IgD-negative memory B cell (primary cell): ENCODE data around the gene RAPGEF6. TPM values are rescaled to one million over a fixed set of nuclear protein-coding genes. Genes with fewer than 3 reads are reported as not detected.
"Not testable (repeated sequence)": the region's sequence is repeated elsewhere in the genome, so short reads cannot be mapped to it uniquely, and the experiment has no call there.

Source experiments
- H3K27ac Mint-ChIP-seq, 3 donors: one replicate each; pipeline ENCODE4 v1.8.0; 2020 to 2022; ENCODE audit warnings: mild to moderate bottlenecking in 3 of 3, mixed read lengths in 3 of 3, moderate library complexity in 1 of 3
- H3K27me3 Mint-ChIP-seq: one replicate; pipeline ENCODE4 v1.8.0; 2021; ENCODE audit warnings: mixed read lengths
- H3K36me3 Mint-ChIP-seq: one replicate; pipeline ENCODE4 v1.8.0; 2020; ENCODE audit warnings: mild to moderate bottlenecking, mixed read lengths
- H3K4me1 Mint-ChIP-seq, 3 donors: one replicate each; pipeline ENCODE4 v1.8.0; 2020 to 2022; ENCODE audit warnings: mixed read lengths in 3 of 3, mild to moderate bottlenecking in 1 of 3
- H3K4me3 Mint-ChIP-seq, 4 donors: one replicate each; pipeline ENCODE4 v1.8.0; 2020 to 2022; ENCODE audit warnings: mild to moderate bottlenecking in 4 of 4, mixed read lengths in 4 of 4, moderate library complexity in 3 of 4
- H3K9me3 Mint-ChIP-seq, 3 donors: one replicate each; pipeline ENCODE4 v1.8.0; 2020 to 2021; ENCODE audit warnings: mixed read lengths in 3 of 3, mild to moderate bottlenecking in 1 of 3
- polyA plus RNA-seq: library from polyadenylated mRNA; unstranded; fragments of 300-500 nt; fragmentation: Illumina TruSeq; gene quantifications from one replicate; pipeline ENCODE4 v1.2.3, GENCODE V29; 2021

RAPGEF6 gene
- polyA plus RNA-seq, 1 donor from 2014 or later = 16.6 TPM

GRCh38 chr5:131496400-131496713, 138.7 kb downstream of the RAPGEF6 start:
- peak overlapping the region in 1 of 3 donors; percentile 59 for H3K27ac Mint-ChIP-seq
- peaks cover 3 to 25% (median 14%) of the 10 kb centered on the region in 3 donors for H3K4me1 Mint-ChIP-seq
- H3K9me3 Mint-ChIP-seq = no peaks in the 10 kb centered on the region
- peaks cover 21% of the 10 kb centered on the region for H3K36me3 Mint-ChIP-seq
- H3K27me3 Mint-ChIP-seq = no peaks in the 10 kb centered on the region
- peak overlapping the region in 1 of 4 donors; percentile 30 for H3K4me3 Mint-ChIP-seq

DNA sequence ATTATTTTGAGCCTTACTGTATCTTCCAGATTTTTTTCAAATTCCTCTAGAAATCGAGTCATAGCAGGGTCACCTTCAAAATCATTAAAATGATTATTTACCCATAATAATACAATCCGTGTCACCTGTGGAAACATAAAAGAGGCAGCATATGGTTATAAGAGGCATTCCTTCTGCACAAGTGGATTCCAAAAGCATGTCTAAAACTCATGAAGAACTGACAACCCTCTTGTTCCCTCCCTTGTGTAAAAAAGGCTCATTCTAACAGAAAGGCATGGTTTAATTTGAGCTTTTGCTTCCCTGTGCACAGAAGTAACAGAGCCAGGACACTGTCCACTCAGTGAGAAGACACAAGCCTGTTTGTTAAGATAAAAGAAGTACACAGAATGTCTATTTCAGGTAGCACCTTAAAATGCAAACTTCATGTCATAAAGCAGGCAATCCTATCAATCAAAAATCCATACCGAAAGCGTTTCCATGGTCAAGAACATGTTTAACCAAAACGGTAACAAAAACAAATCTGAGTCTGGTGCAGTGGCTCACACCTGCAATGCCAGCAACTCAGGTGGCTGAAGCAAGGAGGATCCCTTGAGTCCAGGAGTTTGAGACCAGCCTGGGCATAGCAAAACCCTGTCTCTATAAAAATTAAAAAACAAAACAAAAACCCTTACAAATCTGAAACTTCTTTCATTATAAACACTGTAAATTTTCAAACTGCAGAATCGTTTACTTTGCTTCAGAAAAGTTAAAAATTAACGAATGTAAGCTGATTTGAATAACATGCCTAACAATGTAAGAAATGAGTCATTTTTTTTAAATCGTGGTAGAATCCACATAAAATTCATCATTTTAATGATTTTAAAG, 139.3 kb downstream of the RAPGEF6 start:
- Mint-ChIP-seq H3K4me3 (peak overlapping the region in 1 of 4 donors; percentile 30), H3K9me3 (no peaks in the 10 kb centered on the region), H3K27ac (peak overlapping the region in 1 of 3 donors; percentile 27), H3K36me3 (peaks cover 21% of the 10 kb centered on the region), H3K4me1 (peaks cover 5 to 25% (median 14%) of the 10 kb centered on the region in 3 donors), H3K27me3 (no peaks in the 10 kb centered on the region)

DNA sequence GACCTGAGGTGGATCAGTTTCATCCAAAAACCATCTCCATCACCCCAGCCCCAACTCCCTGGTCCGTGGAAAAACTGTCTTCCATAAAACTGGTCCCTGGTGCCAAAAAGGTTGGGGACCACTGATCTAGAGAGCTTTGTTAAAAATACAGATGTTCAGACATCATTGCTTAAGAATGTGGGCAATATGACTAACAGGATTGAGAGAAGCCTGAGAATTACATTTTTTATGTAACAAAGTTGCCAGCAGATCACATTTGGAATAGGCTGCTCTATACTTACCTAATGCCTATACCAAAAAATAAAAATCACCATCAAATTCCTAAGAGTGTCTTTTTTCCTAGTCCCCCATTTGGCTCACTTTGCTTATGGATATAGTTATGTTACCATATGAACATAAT, 143.3 kb downstream of the RAPGEF6 start:
- no peaks in the 10 kb centered on the region for H3K9me3 Mint-ChIP-seq
- peaks cover 20% of the 10 kb centered on the region for H3K36me3 Mint-ChIP-seq
- no peak overlapping the region for H3K27ac Mint-ChIP-seq
- H3K4me3 Mint-ChIP-seq = no peak overlapping the region
- H3K4me1 Mint-ChIP-seq = peaks cover 10 to 25% (median 20%) of the 10 kb centered on the region in 3 donors
- no peaks in the 10 kb centered on the region for H3K27me3 Mint-ChIP-seq

DNA sequence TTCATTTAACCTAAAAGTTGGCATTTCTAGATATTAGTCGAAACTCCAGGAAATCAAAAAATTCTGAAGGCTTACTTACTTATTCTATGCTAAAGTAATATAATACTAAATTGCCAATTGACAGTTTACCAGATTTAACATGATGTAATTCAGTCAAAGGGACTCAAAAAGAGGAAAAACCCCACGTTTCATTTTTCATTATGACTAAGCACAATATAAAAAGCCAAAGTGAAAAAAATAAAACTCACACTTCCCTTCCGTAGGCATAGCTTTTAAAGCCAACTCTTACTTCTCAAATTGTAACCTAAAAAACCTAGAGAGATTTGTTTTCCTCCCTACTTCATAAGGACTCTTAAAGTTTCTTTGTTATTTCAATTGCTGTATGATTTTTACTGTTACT, 146.6 kb downstream of the RAPGEF6 start:
- H3K4me3 Mint-ChIP-seq = peak overlapping the region in 1 of 4 donors; percentile 68
- peaks cover 7 to 13% (median 10%) of the 10 kb centered on the region in 3 donors for H3K4me1 Mint-ChIP-seq
- H3K27me3 Mint-ChIP-seq = no peaks in the 10 kb centered on the region
- no peak overlapping the region for H3K27ac Mint-ChIP-seq
- H3K36me3 Mint-ChIP-seq = peaks cover 15% of the 10 kb centered on the region
- H3K9me3 Mint-ChIP-seq = no peaks in the 10 kb centered on the region

GRCh38 chr5:131487371-131487770, 147.7 kb downstream of the RAPGEF6 start:
- not testable (repeated sequence) for H3K9me3 Mint-ChIP-seq, H3K27me3 Mint-ChIP-seq, H3K4me3 Mint-ChIP-seq, H3K27ac Mint-ChIP-seq
- Mint-ChIP-seq H3K4me1 (peaks cover 7 to 13% (median 10%) of the 10 kb centered on the region in 3 donors), H3K36me3 (peaks cover 20% of the 10 kb centered on the region)

GRCh38 chr5:131482617-131483016, 152.4 kb downstream of the RAPGEF6 start:
- no peaks in the 10 kb centered on the region for H3K9me3 Mint-ChIP-seq
- H3K4me1 Mint-ChIP-seq = peaks cover 0 to 3% (median 1%) of the 10 kb centered on the region in 3 donors
- H3K27ac Mint-ChIP-seq = no peak overlapping the region
- no peaks in the 10 kb centered on the region for H3K27me3 Mint-ChIP-seq
- peaks cover 17% of the 10 kb centered on the region for H3K36me3 Mint-ChIP-seq
- H3K4me3 Mint-ChIP-seq = no peak overlapping the region

DNA sequence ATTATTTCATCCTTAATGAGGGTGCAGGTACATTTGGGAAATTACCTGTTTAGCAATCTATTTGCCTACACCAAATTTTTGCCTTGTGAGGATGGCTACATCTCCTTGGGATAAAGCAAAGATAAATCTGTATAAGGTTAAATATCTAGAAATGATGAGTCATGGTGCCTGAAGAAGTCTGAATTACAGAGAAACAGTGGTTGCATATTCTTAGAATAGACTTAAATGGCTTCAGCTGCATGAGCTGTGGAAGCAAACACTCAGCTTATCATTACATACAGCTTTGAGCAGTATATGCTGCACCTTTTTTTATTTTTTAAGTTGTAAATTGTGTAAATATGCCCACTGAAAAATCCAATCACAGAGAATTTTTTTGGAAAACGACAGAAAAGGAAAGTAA, 153.5 kb downstream of the RAPGEF6 start:
- no peaks in the 10 kb centered on the region for H3K27me3 Mint-ChIP-seq
- H3K4me1 Mint-ChIP-seq = peaks cover 0 to 5% (median 1%) of the 10 kb centered on the region in 3 donors
- H3K27ac Mint-ChIP-seq = no peak overlapping the region
- peaks cover 18% of the 10 kb centered on the region for H3K36me3 Mint-ChIP-seq
- no peak overlapping the region for H3K4me3 Mint-ChIP-seq
- H3K9me3 Mint-ChIP-seq = no peaks in the 10 kb centered on the region

GRCh38 chr5:131475541-131475941, 159.5 kb downstream of the RAPGEF6 start:
- Mint-ChIP-seq H3K27me3 (no peaks in the 10 kb centered on the region), H3K4me3 (no peak overlapping the region), H3K9me3 (no peaks in the 10 kb centered on the region), H3K4me1 (peaks cover 0 to 4% (median 1%) of the 10 kb centered on the region in 3 donors), H3K36me3 (peaks cover 7% of the 10 kb centered on the region), H3K27ac (no peak overlapping the region)

GRCh38 chr5:131473731-131474130, 161.3 kb downstream of the RAPGEF6 start:
- Mint-ChIP-seq H3K27ac (peak overlapping the region in 1 of 3 donors; percentile 14), H3K36me3 (peaks cover 6% of the 10 kb centered on the region), H3K4me1 (peaks cover 0 to 2% (median 1%) of the 10 kb centered on the region in 3 donors), H3K27me3 (no peaks in the 10 kb centered on the region), H3K9me3 (no peaks in the 10 kb centered on the region), H3K4me3 (no peak overlapping the region)

DNA sequence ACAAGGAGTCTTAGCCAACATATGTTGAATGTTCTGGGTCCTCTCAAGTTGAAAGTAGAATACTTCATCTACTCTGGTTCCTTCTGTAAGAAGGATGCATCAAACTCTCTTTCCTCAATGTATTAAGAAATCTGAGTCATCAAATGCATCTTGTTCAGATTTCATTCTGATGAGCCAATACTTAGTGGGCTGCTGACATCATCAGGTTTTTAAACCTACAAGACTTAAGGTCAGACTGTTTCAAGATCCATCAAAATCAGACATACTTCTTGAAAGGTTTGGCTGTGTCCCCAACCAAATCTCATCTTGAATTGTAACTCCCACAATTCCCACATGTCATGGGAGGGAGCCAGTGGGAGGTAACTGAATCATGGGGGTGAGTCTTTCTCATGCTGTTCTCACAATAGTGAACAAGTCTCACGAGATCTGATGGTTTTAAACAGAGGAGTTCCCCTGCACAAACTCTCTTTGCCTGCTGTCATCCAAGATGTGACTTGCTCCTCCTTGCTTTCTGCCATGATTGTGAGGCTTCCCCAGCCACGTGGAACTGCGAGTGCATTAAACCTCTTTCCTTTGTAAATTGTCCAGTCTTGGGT, 168.8 kb downstream of the RAPGEF6 start:
- Mint-ChIP-seq H3K4me1 (no peaks in the 10 kb centered on the region), H3K27ac (no peak overlapping the region), H3K4me3 (no peak overlapping the region), H3K36me3 (peaks cover 6% of the 10 kb centered on the region), H3K9me3 (no peaks in the 10 kb centered on the region), H3K27me3 (no peaks in the 10 kb centered on the region)

GRCh38 chr5:131463656-131464055, 171.4 kb downstream of the RAPGEF6 start:
- Mint-ChIP-seq H3K9me3 (no peaks in the 10 kb centered on the region), H3K36me3 (peaks cover 8% of the 10 kb centered on the region), H3K27me3 (no peaks in the 10 kb centered on the region), H3K27ac (peak overlapping the region in 1 of 3 donors; percentile 47), H3K4me3 (no peak overlapping the region), H3K4me1 (peaks cover 0 to 2% (median 0%) of the 10 kb centered on the region in 3 donors)

GRCh38 chr5:131462454-131462853, 172.6 kb downstream of the RAPGEF6 start:
- no peak overlapping the region for H3K27ac Mint-ChIP-seq
- H3K4me1 Mint-ChIP-seq = peaks cover 0 to 2% (median 0%) of the 10 kb centered on the region in 3 donors
- no peaks in the 10 kb centered on the region for H3K27me3 Mint-ChIP-seq
- H3K4me3 Mint-ChIP-seq = no peak overlapping the region
- H3K36me3 Mint-ChIP-seq = peaks cover 8% of the 10 kb centered on the region
- H3K9me3 Mint-ChIP-seq = no peaks in the 10 kb centered on the region

- H3K27ac Mint-ChIP-seq = no peak overlapping the region
- peaks cover 0 to 2% (median 0%) of the 10 kb centered on the region in 3 donors for H3K4me1 Mint-ChIP-seq
- no peaks in the 10 kb centered on the region for H3K27me3 Mint-ChIP-seq
- H3K36me3 Mint-ChIP-seq = peaks cover 6% of the 10 kb centered on the region
- H3K4me3 Mint-ChIP-seq = no peak overlapping the region
- H3K9me3 Mint-ChIP-seq = no peaks in the 10 kb centered on the region
These were observed 173.3 kb downstream of the RAPGEF6 start for GRCh38 chr5:131461742-131462141.

DNA sequence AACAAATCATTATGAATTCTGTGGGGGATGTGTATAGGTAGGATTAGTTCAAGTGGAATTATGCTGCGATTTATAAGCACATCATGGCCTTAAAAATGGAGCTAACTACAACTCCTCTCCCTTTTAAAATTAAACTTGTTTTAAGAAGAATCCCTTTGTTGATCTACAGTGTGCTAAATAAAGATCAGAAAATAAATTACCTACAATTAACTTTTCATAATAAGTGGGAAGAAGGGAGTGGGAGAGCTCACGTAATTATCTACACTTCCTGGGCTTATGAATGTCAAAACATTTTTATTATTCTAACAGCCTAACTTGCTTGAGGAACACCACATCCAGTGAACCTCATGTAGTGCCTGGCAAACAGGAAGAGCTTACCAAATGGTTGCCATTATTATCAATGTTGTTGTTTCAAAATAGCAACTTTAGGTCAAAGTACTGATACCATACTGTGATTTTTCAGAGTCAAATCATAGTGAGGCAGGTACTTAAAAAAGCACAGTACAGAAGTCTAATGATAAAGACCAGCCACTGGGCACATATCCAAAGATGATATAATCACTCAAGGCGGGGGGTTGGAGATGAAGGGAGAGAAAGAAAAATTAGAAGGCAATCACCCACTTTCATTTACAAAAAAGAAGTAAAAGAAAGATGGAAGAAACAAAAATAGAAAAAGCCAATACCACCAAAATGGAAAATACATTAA, 174.0 kb downstream of the RAPGEF6 start:
- peaks cover 0 to 2% (median 0%) of the 10 kb centered on the region in 3 donors for H3K4me1 Mint-ChIP-seq
- no peaks in the 10 kb centered on the region for H3K27me3 Mint-ChIP-seq
- H3K4me3 Mint-ChIP-seq = no peak overlapping the region
- H3K36me3 Mint-ChIP-seq = peaks cover 3% of the 10 kb centered on the region
- peak overlapping the region in 1 of 3 donors; percentile 9 for H3K27ac Mint-ChIP-seq
- no peaks in the 10 kb centered on the region for H3K9me3 Mint-ChIP-seq

GRCh38 chr5:131460133-131460532, 174.9 kb downstream of the RAPGEF6 start:
- Mint-ChIP-seq H3K4me3 (no peak overlapping the region), H3K27ac (peak overlapping the region in 1 of 3 donors; percentile 47), H3K27me3 (no peaks in the 10 kb centered on the region), H3K36me3 (peaks cover 3% of the 10 kb centered on the region), H3K9me3 (no peaks in the 10 kb centered on the region), H3K4me1 (peaks cover 0 to 2% (median 0%) of the 10 kb centered on the region in 3 donors)
